GM11168 (cell line): ENCODE data around the gene ZNF205.

ENCODE experiments used
- in situ Hi-C: fragments of 300-500 bp; cut with MboI; formaldehyde crosslinking; loops from one replicate; pipeline ENCODE4 v1.12.0; 2022; ENCODE audit warnings: low sequenced_read_pairs; ENCODE audit not compliant: unreplicated experiment

The ZNF205 gene

DNA sequence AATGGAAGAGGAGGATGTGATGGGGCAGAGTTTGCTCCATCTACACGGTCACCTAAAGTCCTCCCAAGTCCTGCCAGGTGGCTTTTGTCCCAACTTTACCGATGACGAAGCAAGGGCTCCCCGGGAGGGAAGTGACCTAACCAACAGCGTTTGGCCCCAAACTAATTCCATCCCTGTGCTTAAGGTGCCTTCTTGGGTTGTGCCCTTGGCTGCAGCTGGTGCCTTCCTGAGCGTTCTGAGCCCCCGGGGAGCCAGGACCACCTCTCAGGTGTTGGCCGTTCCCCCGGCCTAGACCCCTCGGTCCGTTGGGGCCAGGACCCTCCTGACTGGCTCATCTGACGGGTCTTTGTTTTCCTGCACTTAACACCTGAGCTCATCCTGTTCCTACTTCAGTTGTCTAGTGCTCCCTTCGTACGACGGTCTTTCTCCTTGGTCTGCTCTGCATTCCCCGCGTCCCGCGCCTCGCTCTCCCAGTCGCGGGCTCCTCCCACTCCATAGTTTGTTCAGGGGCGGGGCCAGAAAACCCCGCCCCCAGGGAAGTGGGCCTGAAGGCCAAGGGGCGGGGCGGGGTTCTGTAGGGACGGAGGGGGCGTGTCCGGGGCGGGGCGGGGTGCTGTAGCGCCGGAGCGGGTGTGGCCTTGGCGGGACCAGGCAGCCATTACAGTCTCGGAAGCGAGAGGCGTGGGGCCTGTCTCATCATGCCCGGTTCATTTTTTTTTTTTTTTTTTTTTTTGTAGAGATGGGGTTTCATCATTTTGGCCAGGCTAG, 12.5 kb upstream of the ZNF205 start:
- in situ Hi-C loops: no loop called here

DNA sequence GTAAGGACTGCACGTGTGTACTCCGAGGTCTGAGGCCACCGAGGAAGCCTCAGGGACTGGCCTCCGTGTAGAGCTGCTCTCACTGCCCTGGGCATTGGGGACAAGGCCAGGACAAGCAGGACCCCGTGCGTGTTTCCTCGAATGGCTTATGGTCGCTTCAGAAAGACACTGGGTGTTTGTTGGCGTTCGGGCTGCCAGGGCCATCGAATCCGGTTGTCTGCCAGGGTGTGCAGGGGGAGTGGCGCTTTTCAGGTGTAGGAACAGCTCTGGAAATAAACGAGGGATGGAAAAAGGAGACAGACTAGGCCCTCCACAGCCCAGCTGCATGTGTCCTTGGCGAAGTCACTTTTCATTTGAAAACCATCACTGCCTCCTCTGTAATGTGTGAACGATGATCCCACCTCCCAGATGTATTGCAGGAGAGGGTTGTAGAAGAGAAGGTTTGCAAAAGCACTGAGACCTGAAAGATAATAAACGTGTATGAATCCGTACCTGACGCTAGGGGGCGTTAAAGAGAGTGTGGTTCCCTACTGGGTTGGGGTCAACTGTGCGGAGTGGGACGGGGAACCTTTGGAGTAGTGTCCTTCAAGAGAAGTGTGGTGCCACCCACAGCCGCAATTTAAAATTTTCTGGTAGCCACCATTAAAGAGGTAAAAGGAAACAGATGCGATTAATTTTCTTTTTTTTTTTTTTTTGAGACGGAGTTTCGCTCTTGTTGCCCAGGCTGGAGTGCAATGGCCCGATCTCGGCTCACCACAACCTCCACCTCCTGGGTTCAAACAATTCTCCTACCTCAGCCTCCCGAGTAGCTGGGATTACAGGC, 11.2 kb upstream of the ZNF205 start:
- in situ Hi-C loops: no loop called here

DNA sequence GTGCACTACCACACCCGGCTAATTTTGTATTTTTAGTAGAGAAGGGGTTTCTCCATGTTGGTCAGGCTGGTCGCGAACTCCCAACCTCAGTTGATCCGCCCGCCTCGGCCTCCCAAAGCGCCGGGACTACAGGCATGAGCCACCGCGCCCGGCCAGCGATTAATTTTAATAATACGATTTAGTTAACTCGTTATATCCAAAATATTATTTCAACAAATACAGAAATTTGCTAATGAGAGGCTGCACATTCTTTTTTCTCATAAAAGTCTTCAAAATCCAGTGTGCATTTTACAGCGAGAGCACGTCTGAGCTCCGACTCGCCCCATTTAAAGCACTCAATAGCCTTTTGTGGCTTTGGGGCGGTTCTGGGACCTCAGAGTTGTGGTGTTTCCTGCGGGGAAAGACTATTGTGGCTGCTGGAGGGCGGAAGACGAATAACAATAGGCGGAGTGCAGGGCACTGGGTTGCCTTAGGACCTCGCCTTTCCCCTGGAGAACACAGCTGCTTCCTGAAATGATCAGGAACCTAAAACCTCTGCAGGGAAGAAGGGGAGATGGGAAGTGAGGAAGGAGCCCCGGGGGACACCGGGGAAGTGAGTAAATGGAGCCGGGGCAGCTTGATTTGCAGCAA, 10.4 kb upstream of the ZNF205 start:
- in situ Hi-C loops: no loop called here

DNA sequence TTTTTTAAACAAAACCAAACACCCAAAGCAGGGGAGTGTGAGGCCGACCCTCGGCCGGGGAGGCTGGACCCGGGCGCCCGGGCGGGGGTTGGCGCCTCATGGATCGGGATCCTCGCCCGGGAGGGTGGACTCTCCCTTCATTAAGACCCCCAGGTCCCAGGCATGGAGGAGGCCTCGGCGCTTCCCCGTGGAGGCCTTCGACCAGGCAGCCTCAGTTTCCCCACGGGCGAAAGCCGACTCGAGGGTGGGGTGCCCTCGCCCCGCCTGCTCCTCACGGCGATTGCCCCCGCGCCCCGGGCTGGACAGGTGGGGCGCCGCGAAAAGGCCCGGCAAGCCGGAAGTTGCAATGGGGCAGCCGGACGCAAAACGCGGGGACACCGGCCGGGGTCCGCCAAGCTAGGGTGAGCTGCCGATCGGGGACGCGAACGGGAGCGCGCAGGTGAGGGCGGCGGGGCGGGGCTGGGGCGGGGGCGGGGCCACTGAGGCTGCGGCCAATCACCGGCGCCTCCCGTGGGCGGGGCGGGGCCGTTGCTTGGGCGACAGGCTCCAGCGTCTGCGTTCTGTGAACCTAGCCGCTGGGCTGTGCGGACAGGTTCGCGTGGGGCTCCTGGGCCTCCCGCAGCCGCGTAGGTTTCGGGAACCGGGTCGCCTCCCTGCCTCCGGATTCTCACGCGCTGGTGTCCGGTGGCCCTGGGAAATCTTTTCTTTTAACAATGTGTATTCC, 6.0 kb upstream of the ZNF205 start:
- in situ Hi-C loops: no loop called here

DNA sequence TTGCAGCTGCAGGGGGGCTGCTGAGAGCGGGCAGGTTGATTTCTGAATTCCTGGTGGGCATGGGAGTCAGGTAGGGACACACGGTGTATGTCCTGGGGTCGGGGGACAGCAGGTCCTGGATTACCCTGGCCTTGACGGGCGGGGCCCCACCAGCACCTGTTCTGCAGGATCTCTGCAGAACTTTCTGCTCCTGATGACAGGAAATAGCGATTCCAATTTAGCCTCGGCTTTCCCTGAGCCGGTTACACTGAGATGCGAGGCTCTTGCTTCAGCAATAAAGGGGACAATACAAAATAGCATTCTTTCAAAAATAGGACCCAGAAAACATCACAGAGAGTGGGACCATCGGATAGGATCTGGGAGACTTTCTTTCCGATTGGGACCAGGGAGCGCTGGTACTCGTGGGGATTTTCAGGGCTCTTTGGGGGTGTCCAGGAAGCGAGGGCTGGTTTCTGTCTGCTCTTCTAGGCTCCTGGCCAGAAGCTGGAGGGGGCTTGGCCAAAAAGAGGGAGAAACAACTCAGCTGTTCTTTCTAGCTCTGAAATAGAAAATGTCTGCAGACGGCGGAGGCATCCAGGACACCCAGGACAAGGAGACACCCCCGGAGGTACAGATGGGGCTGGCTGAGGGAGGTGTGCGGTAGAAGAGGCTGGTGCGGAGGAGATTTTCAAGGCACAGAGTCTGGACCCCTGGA, 642 bp downstream of the ZNF205 start:
- in situ Hi-C loops: no loop called here

DNA sequence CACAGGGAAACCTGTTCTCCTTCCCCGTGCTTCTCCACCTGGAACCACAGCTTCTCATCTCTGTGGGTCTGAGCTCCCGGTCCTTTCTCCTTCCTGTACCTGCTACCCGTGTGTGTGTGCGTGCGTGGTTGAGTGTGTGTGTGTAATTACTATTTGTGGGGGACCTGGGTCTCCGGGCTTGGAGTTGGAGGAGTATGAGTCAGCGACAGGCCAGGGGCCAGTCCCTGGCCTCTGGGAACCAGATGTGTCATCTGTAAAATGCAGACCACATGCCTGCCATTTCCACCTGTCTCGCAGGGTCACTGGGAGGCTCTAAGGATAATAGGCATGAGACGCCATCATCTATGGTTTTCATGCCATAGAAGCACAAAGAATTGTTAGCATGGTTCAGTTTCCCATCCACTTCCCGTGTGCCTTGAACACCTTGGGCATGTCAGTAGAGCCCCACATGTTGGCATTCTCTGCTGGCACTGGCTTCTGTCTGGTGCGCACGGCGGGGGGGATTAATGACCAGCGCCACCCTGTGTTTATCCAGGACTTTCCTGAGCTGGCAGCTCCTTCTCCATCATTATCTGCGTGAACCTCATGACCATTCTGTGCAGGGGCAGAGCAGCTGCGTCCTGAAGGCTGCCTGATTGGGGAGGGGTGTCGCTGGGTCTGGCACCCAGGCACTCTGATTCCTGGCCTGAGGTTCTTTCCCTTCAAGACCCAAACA, 1.5 kb downstream of the ZNF205 start:
- in situ Hi-C loops: no loop called here

DNA sequence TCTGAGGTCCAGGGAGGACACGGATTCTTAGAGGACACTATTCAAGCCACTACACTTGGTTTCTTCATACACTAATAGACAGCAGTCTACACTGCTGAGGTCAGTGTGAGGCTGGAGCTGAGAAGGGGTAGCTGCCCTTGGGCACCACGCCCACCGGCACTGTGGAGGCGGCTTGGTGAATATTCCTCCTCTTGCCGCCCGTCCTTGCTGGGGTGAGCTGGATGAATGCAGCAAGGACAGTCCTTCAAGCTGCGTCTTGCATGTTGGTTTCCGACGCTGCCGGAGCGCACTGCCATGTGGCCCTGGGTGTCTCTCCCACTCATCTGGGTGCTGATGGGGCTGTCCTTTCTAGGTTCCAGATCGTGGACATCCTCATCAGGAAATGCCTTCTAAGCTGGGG, 2.6 kb downstream of the ZNF205 start:
- in situ Hi-C loops: no loop called here

DNA sequence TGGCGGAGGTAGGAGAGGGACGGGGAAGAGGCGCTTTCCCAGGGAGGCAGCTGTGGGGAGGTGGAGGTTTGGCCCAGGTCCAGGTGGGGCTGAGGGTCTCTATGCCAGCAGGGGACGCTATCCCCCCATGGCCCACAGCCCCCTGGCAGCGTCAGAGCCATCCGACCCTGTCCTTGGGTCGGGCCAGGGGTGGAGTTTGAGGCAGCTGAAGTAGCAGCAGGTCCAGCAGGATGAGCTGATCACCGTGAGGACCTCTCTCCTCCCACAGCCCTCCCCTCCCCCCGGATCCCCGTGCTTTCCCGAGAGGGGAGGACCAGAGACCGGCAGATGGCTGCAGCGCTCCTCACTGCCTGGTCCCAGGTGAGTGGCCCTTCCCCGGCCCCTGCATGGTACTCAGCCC, 3.2 kb downstream of the ZNF205 start:
- in situ Hi-C loops: no loop called here

DNA sequence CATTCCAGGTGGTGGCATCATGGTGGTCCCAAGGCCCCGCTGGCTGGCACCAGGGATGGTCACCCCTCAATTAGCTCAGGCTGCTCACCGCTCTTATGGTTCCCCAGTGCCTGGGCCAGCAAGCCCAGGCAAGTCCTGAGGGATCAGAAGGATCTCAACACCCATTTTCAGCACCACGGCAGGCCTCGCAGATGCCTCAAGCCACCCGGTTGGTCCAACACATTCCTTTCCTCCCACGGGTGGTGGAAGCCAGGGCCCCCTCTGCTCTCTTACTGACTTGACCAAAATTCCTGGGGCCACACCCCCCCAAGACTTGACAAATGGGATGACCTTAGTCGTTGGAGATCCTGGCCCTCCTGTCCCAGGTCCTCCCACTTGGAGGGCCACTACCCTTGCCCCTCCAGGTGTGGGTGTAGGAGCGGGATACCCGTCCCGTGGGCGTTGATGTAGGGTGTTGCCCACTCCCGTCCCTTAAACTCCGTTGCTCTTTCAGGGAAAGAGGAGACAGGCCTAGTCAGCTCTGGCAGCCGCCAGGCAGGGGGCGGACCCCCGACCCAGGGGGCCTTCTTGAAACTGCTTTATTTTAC, 5.9 kb downstream of the ZNF205 start:
- in situ Hi-C loops: no loop called here

DNA sequence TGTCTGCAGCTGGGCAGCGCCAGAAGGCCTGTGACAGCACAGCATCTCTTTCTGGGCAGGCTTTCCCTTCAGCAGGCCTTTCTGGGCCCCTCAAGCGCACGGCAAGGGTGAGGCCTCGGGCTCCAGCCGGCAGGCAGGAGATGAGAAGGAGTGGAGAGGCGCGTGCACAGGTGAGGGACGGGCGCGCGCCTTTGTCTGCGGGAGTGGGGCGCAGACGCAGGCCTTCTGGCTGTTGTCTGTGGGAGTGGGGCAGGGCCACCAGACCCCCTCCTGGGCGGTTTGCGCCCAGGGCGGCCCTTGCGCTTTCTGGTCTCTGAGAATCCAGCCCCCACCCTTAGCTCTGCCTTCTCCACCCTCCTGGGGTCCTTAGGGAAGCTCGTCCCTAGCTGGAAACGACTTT, 6.5 kb downstream of the ZNF205 start:
- in situ Hi-C loops: no loop called here

DNA sequence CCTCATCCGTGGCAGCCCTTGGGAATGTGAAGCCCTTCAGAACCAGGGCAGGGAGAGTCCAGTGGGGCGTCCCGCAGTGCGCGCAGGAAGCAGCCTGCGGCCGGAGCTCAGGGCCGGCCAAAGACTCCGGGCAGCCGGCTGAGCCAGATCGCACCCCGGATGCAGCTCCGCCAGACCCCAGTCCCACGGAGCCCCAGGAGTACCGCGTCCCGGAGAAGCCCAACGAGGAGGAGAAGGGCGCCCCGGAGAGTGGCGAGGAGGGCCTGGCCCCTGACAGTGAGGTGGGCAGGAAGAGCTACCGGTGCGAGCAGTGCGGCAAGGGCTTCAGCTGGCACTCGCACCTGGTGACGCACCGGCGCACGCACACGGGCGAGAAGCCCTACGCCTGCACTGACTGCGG, 6.9 kb downstream of the ZNF205 start:
- in situ Hi-C loops: no loop called here

DNA sequence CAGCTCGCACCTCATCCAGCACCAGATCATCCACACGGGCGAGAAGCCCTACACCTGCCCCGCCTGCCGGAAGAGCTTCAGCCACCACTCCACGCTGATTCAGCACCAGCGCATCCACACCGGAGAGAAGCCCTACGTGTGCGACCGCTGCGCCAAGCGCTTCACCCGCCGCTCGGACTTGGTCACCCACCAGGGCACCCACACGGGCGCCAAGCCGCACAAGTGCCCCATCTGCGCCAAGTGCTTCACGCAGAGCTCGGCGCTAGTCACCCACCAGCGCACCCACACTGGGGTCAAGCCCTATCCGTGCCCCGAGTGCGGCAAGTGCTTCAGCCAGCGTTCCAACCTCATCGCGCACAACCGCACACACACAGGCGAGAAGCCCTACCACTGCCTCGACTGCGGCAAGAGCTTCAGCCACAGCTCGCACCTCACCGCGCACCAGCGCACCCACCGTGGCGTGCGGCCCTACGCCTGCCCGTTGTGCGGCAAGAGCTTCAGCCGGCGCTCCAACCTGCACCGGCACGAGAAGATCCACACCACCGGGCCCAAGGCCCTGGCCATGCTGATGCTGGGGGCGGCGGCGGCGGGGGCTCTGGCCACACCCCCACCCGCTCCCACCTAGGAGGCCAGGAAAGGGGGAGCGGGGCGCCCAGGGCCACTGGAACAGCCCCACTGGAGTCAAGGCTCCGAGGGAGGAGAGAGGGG, 7.5 kb downstream of the ZNF205 start:
- in situ Hi-C loops: no loop called here

DNA sequence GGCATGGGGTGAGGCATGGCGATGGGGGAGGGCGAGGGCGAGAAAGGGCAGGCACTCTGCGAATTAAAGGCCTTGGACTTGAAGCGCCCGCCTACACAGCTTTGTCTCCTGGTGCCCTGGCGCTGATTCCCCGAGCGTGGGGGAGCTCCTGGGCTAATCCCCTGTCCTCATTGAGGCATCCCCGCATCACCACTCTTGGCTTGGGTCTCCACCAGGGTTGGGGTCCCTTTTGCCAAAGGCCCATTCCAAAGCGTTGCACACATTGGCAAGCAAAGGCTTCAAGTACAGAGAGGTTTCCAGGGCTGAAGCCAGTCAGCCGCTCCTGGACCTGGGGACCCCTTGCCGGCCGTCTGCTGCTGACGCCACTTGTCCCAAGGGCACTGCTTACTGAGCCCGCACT, 8.0 kb downstream of the ZNF205 start:
- in situ Hi-C loops: no loop called here

DNA sequence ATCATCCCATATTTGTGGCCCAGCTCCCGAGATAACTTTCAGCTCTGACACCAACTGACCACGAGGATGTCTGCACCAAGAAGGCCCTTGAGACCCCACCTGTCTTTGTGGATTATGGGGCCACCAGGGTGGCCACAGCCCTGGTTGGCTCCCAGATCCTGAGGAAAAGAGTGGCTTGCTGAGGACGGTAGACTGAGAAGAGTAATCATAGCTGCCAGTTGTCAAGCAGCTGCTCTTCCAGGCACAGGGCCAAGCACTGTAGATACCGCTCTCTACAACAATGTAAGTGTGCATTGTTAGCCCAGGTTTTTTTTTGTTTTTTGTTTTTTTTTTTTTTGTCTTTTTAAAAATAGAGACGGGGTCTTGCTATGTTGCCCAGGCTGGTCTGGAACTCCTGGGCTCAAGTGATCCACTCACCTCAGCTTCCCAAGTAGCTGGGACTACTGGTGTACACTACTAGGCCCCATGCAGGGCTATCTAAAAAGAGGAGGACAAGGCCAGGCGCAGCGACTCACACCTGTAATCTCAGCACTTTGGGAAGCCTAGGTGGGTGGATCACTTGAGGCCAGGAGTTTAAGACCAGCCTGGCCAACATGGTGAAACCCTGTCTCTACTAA, 9.6 kb downstream of the ZNF205 start:
- in situ Hi-C loops: no loop called here

DNA sequence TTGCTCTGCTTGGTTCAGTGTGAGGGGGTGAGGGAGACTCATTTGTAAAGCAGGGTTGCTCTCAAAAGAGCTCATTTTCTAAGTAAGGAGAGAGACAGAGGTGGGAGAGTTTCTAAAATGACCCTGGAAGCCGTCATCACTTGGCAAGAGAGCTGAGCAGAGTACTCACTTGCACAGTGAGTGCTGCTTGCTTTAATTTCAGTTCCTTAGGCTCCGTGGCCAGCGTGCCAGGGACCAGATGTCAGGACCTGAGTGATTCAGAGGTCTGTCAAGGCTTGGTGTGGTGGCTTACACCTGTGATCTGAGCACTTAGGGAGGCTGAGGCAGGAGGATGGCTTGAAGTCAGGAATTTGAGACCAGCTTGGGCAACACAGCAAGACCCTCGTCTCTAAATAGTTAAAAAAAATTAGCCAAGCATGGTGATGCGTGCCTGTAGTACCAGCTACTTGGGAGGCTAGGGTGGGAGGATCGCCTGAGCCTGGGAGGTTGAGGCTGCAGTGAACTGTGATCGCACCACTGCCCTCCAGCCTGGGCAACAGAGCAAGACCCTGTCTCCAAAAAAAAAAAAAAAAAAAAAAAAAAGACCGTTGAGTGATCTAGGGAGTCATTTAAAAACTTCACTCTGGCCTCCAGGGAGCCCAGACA, 10.7 kb downstream of the ZNF205 start:
- in situ Hi-C loops: no loop called here

DNA sequence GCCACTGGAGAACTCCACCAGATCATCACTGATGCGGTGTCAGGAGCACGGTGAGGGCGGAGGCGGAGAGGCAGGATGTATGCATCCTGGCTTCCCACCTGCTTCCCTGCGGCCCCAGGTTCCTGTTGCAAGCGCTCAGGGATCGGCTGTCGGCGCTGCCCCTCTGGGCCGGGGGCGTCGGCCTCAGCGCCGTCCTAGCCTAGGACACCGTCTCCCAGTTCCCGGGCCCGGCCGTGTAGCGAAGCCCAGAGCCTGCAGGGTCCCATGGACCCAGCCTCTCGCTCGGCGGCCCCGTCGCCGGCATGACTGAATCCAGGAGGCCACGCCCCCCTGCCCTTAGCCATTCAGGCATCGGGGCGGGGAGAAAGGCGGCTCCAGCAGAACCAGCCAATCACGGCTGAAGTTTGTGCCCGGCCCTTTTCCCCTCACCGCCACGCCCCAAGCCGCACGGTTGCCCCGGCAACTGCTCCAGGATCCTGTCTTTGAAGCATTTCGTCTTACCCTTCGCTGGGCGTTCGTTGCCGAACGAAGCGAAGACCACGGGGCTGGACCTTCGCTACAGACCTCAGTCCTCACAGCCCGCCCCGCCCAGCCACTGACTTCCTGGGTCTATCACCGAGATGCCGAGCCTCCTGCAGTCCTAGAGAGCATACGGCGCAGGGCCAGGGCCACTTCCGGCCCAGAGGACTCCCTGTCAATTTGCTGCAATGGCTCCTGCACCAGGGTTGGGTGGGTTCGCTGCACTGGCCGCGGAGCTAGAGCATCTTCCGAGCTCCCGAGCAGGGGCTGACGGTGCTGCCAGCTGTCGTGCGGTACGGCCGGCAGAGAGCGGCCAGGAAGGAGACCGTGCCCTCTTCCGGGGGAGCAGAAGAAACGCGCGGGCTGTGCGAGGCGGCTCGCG, 11.8 kb downstream of the ZNF205 start:
- in situ Hi-C loops: no loop called here

DNA sequence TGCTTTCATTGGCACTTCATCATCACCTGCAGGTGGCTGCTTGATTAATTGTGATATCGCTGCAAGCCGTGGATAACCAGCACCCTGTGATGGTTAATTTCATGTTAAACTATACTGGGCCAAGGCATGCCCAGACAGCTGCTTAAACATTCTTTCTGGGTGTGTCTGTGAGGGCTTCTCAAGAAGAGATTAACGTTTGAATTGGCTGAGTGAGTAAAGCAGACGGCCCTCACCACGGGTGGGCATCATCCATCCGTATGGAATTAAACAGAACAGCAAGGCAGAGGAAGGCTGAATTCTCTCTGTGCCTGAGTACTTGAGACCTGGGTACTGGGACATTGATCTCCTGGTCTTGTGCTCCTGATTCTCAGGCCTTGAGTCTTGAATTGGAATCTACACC, 15.4 kb downstream of the ZNF205 start:
- in situ Hi-C loops: loop anchor here (5.0 kb wide), 1 partner anchor 65 kb away; no protein-coding TSS in a partner anchor
